GM19035 (cell line): Measurements from ENCODE around the gene ALG8.
A peak's percentile ranks its signal among the peaks of the same experiment; 100 is the strongest.
"Not testable (repeated sequence)": the region's sequence is repeated elsewhere in the genome, so short reads cannot be mapped to it uniquely, and the experiment has no call there.

ENCODE experiments used
- ATAC-seq: cut with Tn5 transposase; IDR thresholded peaks from one replicate; pipeline ENCODE4 v1.9.1; 2021; ENCODE audit not compliant: unreplicated experiment

Gene ALG8

GRCh38 chr11:78100676-78101472 lies 38.6 kb downstream of the ALG8 start:
- no peak for ATAC-seq

GRCh38 chr11:78100261-78100660 lies 39.2 kb downstream of the ALG8 start:
- no peak for ATAC-seq

GRCh38 chr11:78099666-78100065 lies 39.8 kb downstream of the ALG8 start:
- no peak for ATAC-seq

GRCh38 chr11:78097666-78098385 lies 41.6 kb downstream of the ALG8 start:
- no peak for ATAC-seq

GRCh38 chr11:78094250-78094649 lies 45.2 kb downstream of the ALG8 start:
- no peak for ATAC-seq

GRCh38 chr11:78086521-78087074 lies 52.8 kb downstream of the ALG8 start:
- ATAC-seq, result not testable (repeated sequence)

- no peak for ATAC-seq
Observed at GRCh38 chr11:78085972-78086371, 53.5 kb downstream of the ALG8 start.

GRCh38 chr11:78084506-78084905 lies 54.9 kb downstream of the ALG8 start:
- not testable (repeated sequence) for ATAC-seq

- no peak for ATAC-seq
Observed at GRCh38 chr11:78083021-78083420, 56.4 kb downstream of the ALG8 start.

GRCh38 chr11:78082146-78082545 lies 57.3 kb downstream of the ALG8 start:
- ATAC-seq, result no peak

- no peak for ATAC-seq
Observed at GRCh38 chr11:78081583-78081982, 57.8 kb downstream of the ALG8 start.

- no peak for ATAC-seq
Observed at GRCh38 chr11:78080818-78081495, 58.5 kb downstream of the ALG8 start.

GRCh38 chr11:78080084-78080817 lies 59.2 kb downstream of the ALG8 start:
- ATAC-seq, result no peak

GRCh38 chr11:78079232-78080083 lies 60.0 kb downstream of the ALG8 start, which contains the start of gene NDUFC2:
Gene NDUFC2, minus strand, starts transcription at chr11:78079862. Its CDS starts 118 bp downstream, at chr11:78079744.
- peak; percentile 88 for ATAC-seq

GRCh38 chr11:78078218-78079167 lies 60.9 kb downstream of the ALG8 start:
- no peak for ATAC-seq

- ATAC-seq, result not testable (repeated sequence)
Observed at GRCh38 chr11:78077592-78077991, 61.8 kb downstream of the ALG8 start.

- no peak for ATAC-seq
Observed at GRCh38 chr11:78076733-78077403, 62.6 kb downstream of the ALG8 start.

GRCh38 chr11:78074756-78075155 lies 64.7 kb downstream of the ALG8 start:
- no peak for ATAC-seq
